Common myeloid progenitor, CD34-positive (primary cell): ENCODE data around the gene GRPR.
"Not testable (repeated sequence)": the region's sequence is repeated elsewhere in the genome, so short reads cannot be mapped to it uniquely, and the experiment has no call there.

Experiments used
- CTCF ChIA-PET: fragments of 350-600 bp; sonication (Branson Sonifier 250); formaldehyde crosslinking; loops from one replicate; lab custom pipeline; 2021; ENCODE audit warnings: antibody characterized with exemption; lab: Charles Lee
- POLR2A ChIA-PET: fragments of 350-600 bp; sonication (Branson Sonifier 250); formaldehyde crosslinking; loops from one replicate; lab custom pipeline; 2021; ENCODE audit warnings: antibody characterized with exemption; lab: Charles Lee
- DNase-seq, 3 donors: peaks; one replicate each; pipeline versions ENCODE4 v3.0.0 to v3.0.0-alpha.2; 2013
- H3K27ac ChIP-seq, 2 experiments: 1 replicate in 1 of 2; 2 replicates in 1 of 2; pipeline ENCODE4 v1.7.0; 2013; ENCODE audit warnings: inconsistent platforms in 2 of 2, low read length in 2 of 2, mild to moderate bottlenecking in 2 of 2, low read depth in 1 of 2, moderate library complexity in 1 of 2; ENCODE audit not compliant: severe bottlenecking in 2 of 2, insufficient read depth in 1 of 2, poor library complexity in 1 of 2
- H3K27me3 ChIP-seq, 5 experiments: replicated peaks in 2 of 5; 1 replicate in 3 of 5; 2 replicates in 2 of 5; pipeline versions ENCODE4 v1.6.1 to v1.7.0; 2013; ENCODE audit warnings: low read length in 4 of 5, mild to moderate bottlenecking in 2 of 5, moderate library complexity in 2 of 5, inconsistent platforms in 1 of 5; ENCODE audit not compliant: insufficient read depth in 5 of 5, control insufficient read depth in 4 of 5
- H3K36me3 ChIP-seq, 4 experiments: 1 replicate in 2 of 4; 2 replicates in 2 of 4; pipeline versions ENCODE4 v1.6.1 to v1.7.0; 2013; ENCODE audit warnings: low read length in 3 of 4, control low read depth in 1 of 4, mild to moderate bottlenecking in 1 of 4; ENCODE audit not compliant: control insufficient read depth in 4 of 4, insufficient read depth in 4 of 4
- H3K4me1 ChIP-seq, 4 experiments: 1 replicate in 3 of 4; 2 replicates in 1 of 4; pipeline versions ENCODE4 v1.6.1 to v1.7.1; 2013; ENCODE audit warnings: low read length in 3 of 4, mild to moderate bottlenecking in 3 of 4, control low read depth in 1 of 4, inconsistent platforms in 1 of 4, moderate library complexity in 1 of 4; ENCODE audit not compliant: control insufficient read depth in 4 of 4, insufficient read depth in 4 of 4; ENCODE audit errors: control extremely low read depth in 1 of 4
- H3K4me3 ChIP-seq, 7 experiments: 1 replicate in 4 of 7; 2 replicates in 3 of 7; pipeline versions ENCODE4 v1.5.1 to v1.7.0; 2013; ENCODE audit warnings: mild to moderate bottlenecking in 7 of 7, low read length in 6 of 7, moderate library complexity in 6 of 7, inconsistent platforms in 2 of 7, low read depth in 2 of 7, control low read depth in 1 of 7; ENCODE audit not compliant: insufficient read depth in 4 of 7, control insufficient read depth in 1 of 7; ENCODE audit errors: extremely low read depth in 1 of 7
- H3K9me3 ChIP-seq, 5 experiments: 1 replicate in 4 of 5; 2 replicates in 1 of 5; pipeline versions ENCODE4 v1.6.1 to v1.7.1; 2013; ENCODE audit warnings: low read length in 4 of 5, mild to moderate bottlenecking in 2 of 5, inconsistent platforms in 1 of 5, low read depth in 1 of 5, moderate library complexity in 1 of 5; ENCODE audit not compliant: control insufficient read depth in 4 of 5, insufficient read depth in 2 of 5; ENCODE audit errors: control extremely low read depth in 1 of 5
- WGBS: methylation state at CpG from one replicate; pipeline ENCODE4 v1.1.5; 2013; ENCODE audit not compliant: insufficient coverage; 5-methylcytosine and 5-hydroxymethylcytosine counted together

Gene GRPR

GRCh38 chrX:16156692-16157331 is 33.4 kb downstream of the GRPR start:
- Histone ChIP-seq H3K27ac (no peak overlapping the region), H3K4me3 (no peak overlapping the region), H3K27me3 (peaks cover 0 to 29% (median 0%) of the 10 kb centered on the region in 5 experiments), H3K36me3 (no peaks in the 10 kb centered on the region), H3K4me1 (no peaks in the 10 kb centered on the region), H3K9me3 (no peaks in the 10 kb centered on the region)
- CTCF ChIA-PET = no interaction called here
- 92% methylated on average over 3 of the region's 5 CpGs for WGBS
- no peak for DNase-seq
- POLR2A ChIA-PET = no interaction called here

GRCh38 chrX:16160729-16161128 is 37.4 kb downstream of the GRPR start:
- Histone ChIP-seq H3K9me3 (no peaks in the 10 kb centered on the region), H3K4me1 (no peaks in the 10 kb centered on the region), H3K27ac (no peak overlapping the region), H3K4me3 (no peak overlapping the region), H3K27me3 (peaks cover 0 to 20% (median 0%) of the 10 kb centered on the region in 5 experiments), H3K36me3 (no peaks in the 10 kb centered on the region)
- ChIA-PET CTCF (no interaction called here), POLR2A (no interaction called here)
- DNase-seq = no peak
- 93% methylated on average over 2 of the region's 3 CpGs for WGBS

- H3K9me3 ChIP-seq, POLR2A ChIA-PET, DNase-seq, H3K4me1 ChIP-seq, H3K27ac ChIP-seq, H3K36me3 ChIP-seq, CTCF ChIA-PET, H3K4me3 ChIP-seq: not testable (repeated sequence)
- H3K27me3 ChIP-seq = peaks cover 0 to 19% (median 0%) of the 10 kb centered on the region in 5 experiments
- WGBS = 86% methylated on average over 1 of the region's 2 CpGs
Observed at GRCh38 chrX:16161173-16161572, 37.8 kb downstream of the GRPR start.

GRCh38 chrX:16162391-16162790 is 39.0 kb downstream of the GRPR start:
- 78% methylated on average over 5 of the region's 5 CpGs for WGBS
- no peaks in the 10 kb centered on the region for H3K9me3 ChIP-seq
- no peak for DNase-seq
- H3K36me3 ChIP-seq = no peaks in the 10 kb centered on the region
- H3K27me3 ChIP-seq = peaks cover 0 to 16% (median 0%) of the 10 kb centered on the region in 5 experiments
- H3K4me1 ChIP-seq = no peaks in the 10 kb centered on the region
- POLR2A ChIA-PET = no interaction called here
- no peak overlapping the region for H3K4me3 ChIP-seq
- CTCF ChIA-PET = no interaction called here
- H3K27ac ChIP-seq = no peak overlapping the region

GRCh38 chrX:16164748-16165147 is 41.4 kb downstream of the GRPR start:
- POLR2A ChIA-PET = no interaction called here
- no peaks in the 10 kb centered on the region for H3K9me3 ChIP-seq
- WGBS = 96% methylated on average over 3 of the region's 3 CpGs

GRCh38 chrX:16167181-16167580 is 43.8 kb downstream of the GRPR start, which contains the start of gene MAGEB17:
MAGEB17 (plus strand) TSS chrX:16167481; CDS start chrX:16170383, 2,902 bp downstream.
- no peak within 1 kb of the TSS for H3K4me3 ChIP-seq
- H3K36me3 ChIP-seq = no peaks in the 10 kb centered on the region
- no peaks in the 10 kb centered on the region for H3K9me3 ChIP-seq
- no peaks in the 10 kb centered on the region for H3K4me1 ChIP-seq
- ChIA-PET CTCF (no interaction called here), POLR2A (no interaction called here)
- no peak within 1 kb of the TSS for H3K27ac ChIP-seq
- peaks cover 0 to 24% (median 0%) of the 10 kb centered on the region in 5 experiments for H3K27me3 ChIP-seq
- WGBS = 86% methylated on average over 3 of the region's 5 CpGs
- DNase-seq = no peak

More at GRCh38 chrX:16164748-16165147, 41.4 kb downstream of the GRPR start:
- Histone ChIP-seq H3K4me3 (no peak overlapping the region), H3K4me1 (no peaks in the 10 kb centered on the region), H3K27me3 (peaks cover 0 to 25% (median 0%) of the 10 kb centered on the region in 5 experiments), H3K27ac (no peak overlapping the region), H3K36me3 (no peaks in the 10 kb centered on the region)
- CTCF ChIA-PET = no interaction called here
- DNase-seq = no peak

- H3K27me3 ChIP-seq = peaks cover 0 to 26% (median 0%) of the 10 kb centered on the region in 5 experiments
- 93% methylated on average over 9 of the region's 9 CpGs for WGBS
- no peaks in the 10 kb centered on the region for H3K9me3 ChIP-seq
- no peaks in the 10 kb centered on the region for H3K4me1 ChIP-seq
- H3K36me3 ChIP-seq = no peaks in the 10 kb centered on the region
- no peak overlapping the region for H3K27ac ChIP-seq
- no peak for DNase-seq
- ChIA-PET CTCF (no interaction called here), POLR2A (no interaction called here)
- H3K4me3 ChIP-seq = no peak overlapping the region
Observed at GRCh38 chrX:16171039-16171438, 47.7 kb downstream of the GRPR start.
